PC-9 (cell line): ENCODE measurements around the gene PARP8.
"Not testable (repeated sequence)": the region's sequence is repeated elsewhere in the genome, so short reads cannot be mapped to it uniquely, and the experiment has no call there.

ENCODE experiments used
- CTCF ChIP-seq: fragments of 200-600 bp; sonication (generic); conservative IDR thresholded peaks from 2 replicates; pipeline ENCODE4 v1.6.1; 2017; ENCODE audit warnings: mixed run types, antibody characterized with exemption, mild to moderate bottlenecking, moderate library complexity
- EZH2 ChIP-seq: fragments of 200-600 bp; sonication (generic); IDR thresholded peaks from 2 replicates; pipeline ENCODE4 v1.8.0; 2017; ENCODE audit warnings: antibody characterized with exemption, low read depth

- not testable (repeated sequence) for TF ChIP-seq CTCF, EZH2
Measured at GRCh38 chr5:50811746-50812145, 145.3 kb downstream of the PARP8 start.
